ENCODE measurements around the gene PCNX1. TPM values are rescaled to one million over a fixed set of nuclear protein-coding genes. Genes with fewer than 3 reads are reported as not detected.
"Not testable (repeated sequence)": the region's sequence is repeated elsewhere in the genome, so short reads cannot be mapped to it uniquely, and the experiment has no call there.

The PCNX1 gene
- total RNA-seq (2014; rRNA removed; shearing (Covaris generic)), result 20.7 and 28.7 TPM in 2 replicates

- DNase-seq (ENCODE audit: low read depth), result peak; percentile 80
These were observed at the start of gene PCNX1 for GRCh38 chr14:70907176-70907995. TSS of gene PCNX1 (plus strand) at chr14:70907459. CDS start at chr14:70907851, 392 bp downstream.

GRCh38 chr14:70857496-70857890 is 49.8 kb upstream of the PCNX1 start:
- peak; percentile 38 for DNase-seq (ENCODE audit: low read depth)

- no peak for DNase-seq (ENCODE audit: low read depth)
These were observed 48.6 kb upstream of the PCNX1 start for GRCh38 chr14:70858641-70859040.

GRCh38 chr14:70866992-70867391 is 40.3 kb upstream of the PCNX1 start:
- DNase-seq (ENCODE audit: low read depth), result not testable (repeated sequence)

- no peak for DNase-seq (ENCODE audit: low read depth)
These were observed 36.3 kb upstream of the PCNX1 start for GRCh38 chr14:70871001-70871400.

- no peak for DNase-seq (ENCODE audit: low read depth)
These were observed 35.2 kb upstream of the PCNX1 start for GRCh38 chr14:70871863-70872677.

- DNase-seq (ENCODE audit: low read depth), result no peak
These were observed 34.6 kb upstream of the PCNX1 start for GRCh38 chr14:70872678-70873020.

GRCh38 chr14:70873627-70874026 is 33.6 kb upstream of the PCNX1 start:
- DNase-seq (ENCODE audit: low read depth), result peak; percentile 5

GRCh38 chr14:70875811-70876460 is 31.3 kb upstream of the PCNX1 start:
- DNase-seq (ENCODE audit: low read depth), result not testable (repeated sequence)

- DNase-seq (ENCODE audit: low read depth), result no peak
These were observed 27.8 kb upstream of the PCNX1 start for GRCh38 chr14:70879448-70879847.

- DNase-seq (ENCODE audit: low read depth), result not testable (repeated sequence)
These were observed 26.4 kb upstream of the PCNX1 start for GRCh38 chr14:70880888-70881287.

GRCh38 chr14:70881549-70882177 is 25.6 kb upstream of the PCNX1 start:
- DNase-seq (ENCODE audit: low read depth), result no peak

- DNase-seq (ENCODE audit: low read depth), result peak; percentile 88
These were observed 24.3 kb upstream of the PCNX1 start for GRCh38 chr14:70882776-70883492.

- no peak for DNase-seq (ENCODE audit: low read depth)
These were observed 22.5 kb upstream of the PCNX1 start for GRCh38 chr14:70884595-70885342.

- DNase-seq (ENCODE audit: low read depth), result no peak
These were observed 21.8 kb upstream of the PCNX1 start for GRCh38 chr14:70885343-70886022.

GRCh38 chr14:70886421-70887206 is 20.6 kb upstream of the PCNX1 start:
- no peak for DNase-seq (ENCODE audit: low read depth)

GRCh38 chr14:70887207-70887681 is 20.0 kb upstream of the PCNX1 start:
- peak; percentile 24 for DNase-seq (ENCODE audit: low read depth)

GRCh38 chr14:70887737-70888499 is 19.3 kb upstream of the PCNX1 start:
- DNase-seq (ENCODE audit: low read depth), result no peak
